ENCODE results near the gene UTY. TPM values are rescaled to one million over a fixed set of nuclear protein-coding genes. Genes with fewer than 3 reads are reported as not detected.

UTY gene
- total and polyA plus RNA-seq, 10 of the 15 experiments (the other 5 are each of a cell fraction or from before 2014, with no cell fraction given), result 0.13 TPM; not detected in 9

DNA sequence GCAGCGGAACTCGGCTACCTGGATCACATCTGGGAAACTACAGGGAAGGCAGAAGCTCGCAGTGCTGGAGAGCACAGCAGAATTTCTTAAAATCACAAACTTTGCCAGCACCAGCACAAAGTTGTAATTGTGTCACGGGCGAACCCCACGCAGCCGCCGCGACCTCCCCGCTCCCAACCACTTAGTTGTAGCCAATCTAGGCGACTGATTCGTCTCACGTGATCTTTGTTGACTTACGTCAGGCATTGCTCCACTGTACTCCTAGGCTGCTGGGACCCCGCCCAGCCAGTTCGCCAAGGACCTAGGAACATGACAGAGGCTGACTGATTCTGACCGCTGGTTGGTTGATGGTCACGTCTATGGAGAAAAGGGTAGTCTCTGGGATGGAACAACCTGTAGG lies at the start of gene UTY (continued):
- TF ChIP-seq, protein P1, sequence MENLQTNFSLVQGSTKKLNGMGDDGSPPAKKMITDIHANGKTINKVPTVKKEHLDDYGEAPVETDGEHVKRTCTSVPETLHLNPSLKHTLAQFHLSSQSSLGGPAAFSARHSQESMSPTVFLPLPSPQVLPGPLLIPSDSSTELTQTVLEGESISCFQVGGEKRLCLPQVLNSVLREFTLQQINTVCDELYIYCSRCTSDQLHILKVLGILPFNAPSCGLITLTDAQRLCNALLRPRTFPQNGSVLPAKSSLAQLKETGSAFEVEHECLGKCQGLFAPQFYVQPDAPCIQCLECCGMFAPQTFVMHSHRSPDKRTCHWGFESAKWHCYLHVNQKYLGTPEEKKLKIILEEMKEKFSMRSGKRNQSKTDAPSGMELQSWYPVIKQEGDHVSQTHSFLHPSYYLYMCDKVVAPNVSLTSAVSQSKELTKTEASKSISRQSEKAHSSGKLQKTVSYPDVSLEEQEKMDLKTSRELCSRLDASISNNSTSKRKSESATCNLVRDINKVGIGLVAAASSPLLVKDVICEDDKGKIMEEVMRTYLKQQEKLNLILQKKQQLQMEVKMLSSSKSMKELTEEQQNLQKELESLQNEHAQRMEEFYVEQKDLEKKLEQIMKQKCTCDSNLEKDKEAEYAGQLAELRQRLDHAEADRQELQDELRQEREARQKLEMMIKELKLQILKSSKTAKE (IDR thresholded peaks at IDR 0.05; ENCODE audit: low read depth, poor library complexity, severe bottlenecking), result no peak
- TF ChIP-seq TBL1XR1 (IDR thresholded peaks at IDR 0.05; ENCODE audit: low read depth, low read length) (no peak), BCL11A (IDR thresholded peaks at IDR 0.05; ENCODE audit: low read depth, low read length) (no peak)

- no peak overlapping the region for H2AFZ ChIP-seq (ENCODE audit: control insufficient read depth, low read depth, low read length)
- CTCF ChIA-PET, result no interaction called here
Observed at GRCh38 chrY:13520474-13520873, 40.6 kb upstream of the UTY start.

More at GRCh38 chrY:13520474-13520873, 40.6 kb upstream of the UTY start:
- no TSS peak for BruUV-seq (replicated peaks)
- TF ChIP-seq CREM (IDR thresholded peaks at IDR 0.05; ENCODE audit: low read depth) (no peak), TCF7 (IDR thresholded peaks at IDR 0.05; ENCODE audit: borderline replicate concordance) (no peak), TCF12 (IDR thresholded peaks at IDR 0.05; ENCODE audit: low read depth, low read length) (no peak), GATAD2B (conservative IDR thresholded peaks at IDR 0.05; ENCODE audit: low read depth) (no peak), IRF4 (IDR thresholded peaks at IDR 0.05; ENCODE audit: low read depth, low read length) (no peak), ZNF207 (IDR thresholded peaks at IDR 0.05; ENCODE audit: borderline replicate concordance) (no peak)
- TF ChIP-seq, protein P2, sequence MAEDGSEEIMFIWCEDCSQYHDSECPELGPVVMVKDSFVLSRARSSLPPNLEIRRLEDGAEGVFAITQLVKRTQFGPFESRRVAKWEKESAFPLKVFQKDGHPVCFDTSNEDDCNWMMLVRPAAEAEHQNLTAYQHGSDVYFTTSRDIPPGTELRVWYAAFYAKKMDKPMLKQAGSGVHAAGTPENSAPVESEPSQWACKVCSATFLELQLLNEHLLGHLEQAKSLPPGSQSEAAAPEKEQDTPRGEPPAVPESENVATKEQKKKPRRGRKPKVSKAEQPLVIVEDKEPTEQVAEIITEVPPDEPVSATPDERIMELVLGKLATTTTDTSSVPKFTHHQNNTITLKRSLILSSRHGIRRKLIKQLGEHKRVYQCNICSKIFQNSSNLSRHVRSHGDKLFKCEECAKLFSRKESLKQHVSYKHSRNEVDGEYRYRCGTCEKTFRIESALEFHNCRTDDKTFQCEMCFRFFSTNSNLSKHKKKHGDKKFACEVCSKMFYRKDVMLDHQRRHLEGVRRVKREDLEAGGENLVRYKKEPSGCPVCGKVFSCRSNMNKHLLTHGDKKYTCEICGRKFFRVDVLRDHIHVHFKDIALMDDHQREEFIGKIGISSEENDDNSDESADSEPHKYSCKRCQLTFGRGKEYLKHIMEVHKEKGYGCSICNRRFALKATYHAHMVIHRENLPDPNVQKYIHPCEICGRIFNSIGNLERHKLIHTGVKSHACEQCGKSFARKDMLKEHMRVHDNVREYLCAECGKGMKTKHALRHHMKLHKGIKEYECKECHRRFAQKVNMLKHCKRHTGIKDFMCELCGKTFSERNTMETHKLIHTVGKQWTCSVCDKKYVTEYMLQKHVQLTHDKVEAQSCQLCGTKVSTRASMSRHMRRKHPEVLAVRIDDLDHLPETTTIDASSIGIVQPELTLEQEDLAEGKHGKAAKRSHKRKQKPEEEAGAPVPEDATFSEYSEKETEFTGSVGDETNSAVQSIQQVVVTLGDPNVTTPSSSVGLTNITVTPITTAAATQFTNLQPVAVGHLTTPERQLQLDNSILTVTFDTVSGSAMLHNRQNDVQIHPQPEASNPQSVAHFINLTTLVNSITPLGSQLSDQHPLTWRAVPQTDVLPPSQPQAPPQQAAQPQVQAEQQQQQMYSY (CRISPR knock-in tag; IDR thresholded peaks at IDR 0.05), result no peak
- in situ Hi-C loops (cut with MboI) (no loop called here), intact Hi-C loops (cut with micrococcal nuclease; ENCODE audit: unreplicated experiment) (no loop called here)
- Histone ChIP-seq H3K4me2 (ENCODE audit: control insufficient read depth, insufficient read depth) (no peak overlapping the region), H4K20me1 (ENCODE audit: control insufficient read depth, insufficient read depth) (no peaks in the 10 kb centered on the region), H3K4me1 (ENCODE audit: control insufficient read depth, insufficient read depth, low read length) (no peaks in the 10 kb centered on the region), H3K9ac (ENCODE audit: control insufficient read depth, insufficient read depth, low read length) (no peak overlapping the region), H3K27me3 (replicated peaks in 1 of 2; ENCODE audit: control insufficient read depth in 2 of 2, insufficient read depth in 2 of 2, low read length in 1 of 2) (no peaks in the 10 kb centered on the region), H3K27ac (ENCODE audit: control insufficient read depth, insufficient read depth) (no peak overlapping the region), H3K4me3 (no peak overlapping the region), H3K36me3 (ENCODE audit: control insufficient read depth in 2 of 2, insufficient read depth in 2 of 2, low read length in 1 of 2) (no peaks in the 10 kb centered on the region), H3K79me2 (ENCODE audit: control insufficient read depth, insufficient read depth, low read length) (no peaks in the 10 kb centered on the region), H3K9me3 (replicated peaks; ENCODE audit: control insufficient read depth, insufficient read depth, low read length) (no peaks in the 10 kb centered on the region)
- ChIA-PET POLR2A (no interaction called here), RAD21 (ENCODE audit: unreplicated experiment) (no interaction called here), SMC1A (ENCODE audit: uncharacterized antibody, unreplicated experiment) (no interaction called here)
- no CpG with 5 or more reads among the region's 1 CpG for WGBS (ENCODE audit: insufficient coverage, insufficient replicate concordance, low lambda C conversion rate, missing lambda C conversion rate)
- FAIRE-seq (no peak), DNase-seq (ENCODE audit: low read depth, low spot score) (no peak), ATAC-seq (no peak)
